K562 (cell line): ENCODE data around the gene MTRFR. TPM values are rescaled to one million over a fixed set of nuclear protein-coding genes. Genes with fewer than 3 reads are reported as not detected.

Source experiments
- MAFG ChIP-seq: fragments of 450-650 bp; conservative IDR thresholded peaks from 2 replicates; pipeline ENCODE4 v1.6.1; 2016; ENCODE audit warnings: missing genetic modification characterization, missing compliant biosample characterization
- polyA plus RNA-seq, 8 experiments: library from polyadenylated mRNA; depleted of rRNA in 4 of 8; stranded (reverse) in 5 of 8; unstranded in 3 of 8; fragments of >200 nt; fragmentation: Nextera tagmentation in 2 of 8; fragmentation: Illumina TruSeq in 1 of 8; extraction: Ambion mirVana in 2 of 8; extraction: Trizol in 1 of 8; gene quantifications; 2 replicates each; pipeline versions ENCODE4 v1.2.1 to v1.2.3, GENCODE V29; 2011 to 2014; ENCODE audit warnings: inconsistent platforms in 1 of 8, missing spikeins in 1 of 8
- total RNA-seq, 7 experiments: library from RNA; depleted of rRNA in 6 of 7; stranded (reverse); fragments of >200 nt in 6 of 7; fragmentation: Illumina TruSeq in 2 of 7; extraction: Trizol in 2 of 7; gene quantifications; 2 replicates each; pipeline versions ENCODE4 v1.2.1 to v1.2.3, GENCODE V29; 2011 to 2021; ENCODE audit warnings: low replicate concordance in 1 of 7
- TF ChIP-seq, protein P1 (sequence below), 2 experiments: fragments of 450-650 bp in 1 of 2; sonication (generic) in 1 of 2; formaldehyde crosslinking in 1 of 2; IDR thresholded peaks; 2 replicates each; pipeline versions ENCODE4 v1.7.1 to v1.9.0; 2016 to 2022; ENCODE audit warnings: inconsistent platforms in 1 of 2, mild to moderate bottlenecking in 1 of 2, missing genetic modification reagents in 1 of 2

The MTRFR gene
- total and polyA plus RNA-seq, 9 of the 15 experiments (the other 6 are each of a cell fraction or from before 2014, with no cell fraction given): 16.7 to 55.6 (median 34.7) TPM

DNA sequence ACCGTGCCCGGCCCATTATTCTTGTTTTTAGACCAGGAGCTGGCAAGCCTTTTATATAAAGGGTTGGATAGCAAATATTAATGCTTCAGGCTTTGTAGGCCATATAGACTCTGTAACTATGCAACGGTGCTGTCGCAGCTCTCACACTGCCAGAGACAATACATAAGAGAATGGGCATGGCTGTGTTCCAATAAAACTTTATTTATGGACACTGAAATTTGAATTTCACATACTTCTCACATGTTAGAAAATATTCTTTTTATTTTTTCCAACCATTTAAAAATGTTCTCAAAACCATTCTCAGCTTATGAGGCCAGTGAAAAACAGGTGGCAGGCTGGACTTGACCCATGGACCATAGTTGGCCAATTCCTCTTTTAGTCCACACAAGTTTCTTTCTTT, 51.4 kb downstream of the MTRFR start (continued):
- TF ChIP-seq, protein P1, sequence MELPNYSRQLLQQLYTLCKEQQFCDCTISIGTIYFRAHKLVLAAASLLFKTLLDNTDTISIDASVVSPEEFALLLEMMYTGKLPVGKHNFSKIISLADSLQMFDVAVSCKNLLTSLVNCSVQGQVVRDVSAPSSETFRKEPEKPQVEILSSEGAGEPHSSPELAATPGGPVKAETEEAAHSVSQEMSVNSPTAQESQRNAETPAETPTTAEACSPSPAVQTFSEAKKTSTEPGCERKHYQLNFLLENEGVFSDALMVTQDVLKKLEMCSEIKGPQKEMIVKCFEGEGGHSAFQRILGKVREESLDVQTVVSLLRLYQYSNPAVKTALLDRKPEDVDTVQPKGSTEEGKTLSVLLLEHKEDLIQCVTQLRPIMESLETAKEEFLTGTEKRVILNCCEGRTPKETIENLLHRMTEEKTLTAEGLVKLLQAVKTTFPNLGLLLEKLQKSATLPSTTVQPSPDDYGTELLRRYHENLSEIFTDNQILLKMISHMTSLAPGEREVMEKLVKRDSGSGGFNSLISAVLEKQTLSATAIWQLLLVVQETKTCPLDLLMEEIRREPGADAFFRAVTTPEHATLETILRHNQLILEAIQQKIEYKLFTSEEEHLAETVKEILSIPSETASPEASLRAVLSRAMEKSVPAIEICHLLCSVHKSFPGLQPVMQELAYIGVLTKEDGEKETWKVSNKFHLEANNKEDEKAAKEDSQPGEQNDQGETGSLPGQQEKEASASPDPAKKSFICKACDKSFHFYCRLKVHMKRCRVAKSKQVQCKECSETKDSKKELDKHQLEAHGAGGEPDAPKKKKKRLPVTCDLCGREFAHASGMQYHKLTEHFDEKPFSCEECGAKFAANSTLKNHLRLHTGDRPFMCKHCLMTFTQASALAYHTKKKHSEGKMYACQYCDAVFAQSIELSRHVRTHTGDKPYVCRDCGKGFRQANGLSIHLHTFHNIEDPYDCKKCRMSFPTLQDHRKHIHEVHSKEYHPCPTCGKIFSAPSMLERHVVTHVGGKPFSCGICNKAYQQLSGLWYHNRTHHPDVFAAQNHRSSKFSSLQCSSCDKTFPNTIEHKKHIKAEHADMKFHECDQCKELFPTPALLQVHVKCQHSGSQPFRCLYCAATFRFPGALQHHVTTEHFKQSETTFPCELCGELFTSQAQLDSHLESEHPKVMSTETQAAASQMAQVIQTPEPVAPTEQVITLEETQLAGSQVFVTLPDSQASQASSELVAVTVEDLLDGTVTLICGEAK (IDR thresholded peaks at IDR 0.05): peak; percentile 84
- TF ChIP-seq, protein P1 (CRISPR knock-in tag; IDR thresholded peaks at IDR 0.05): no peak
- no peak for TF ChIP-seq MAFG (tag)
